Measurements from ENCODE around the gene INSC.

INSC gene

DNA sequence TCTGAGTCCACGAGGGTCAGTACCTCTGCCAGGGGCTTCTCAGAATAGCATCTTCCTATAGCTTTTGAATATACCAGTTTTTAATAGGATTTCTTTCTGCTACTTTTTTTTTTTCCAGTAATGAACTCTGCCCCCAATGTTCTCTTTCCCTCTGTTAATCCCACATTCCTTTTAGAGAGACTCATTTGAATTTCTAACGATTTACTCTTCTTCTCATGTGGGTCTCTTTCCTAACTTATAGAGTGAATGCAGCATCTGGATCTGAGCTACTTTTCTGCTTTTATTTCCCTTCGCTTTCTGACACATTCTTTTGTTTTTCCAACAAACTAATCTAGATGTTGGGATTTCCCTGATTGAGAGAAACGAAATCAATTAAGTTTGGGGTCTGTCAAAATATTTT lies 71.4 kb downstream of the INSC start:
- DNase-seq (ENCODE audit: low spot score) = no peak

DNA sequence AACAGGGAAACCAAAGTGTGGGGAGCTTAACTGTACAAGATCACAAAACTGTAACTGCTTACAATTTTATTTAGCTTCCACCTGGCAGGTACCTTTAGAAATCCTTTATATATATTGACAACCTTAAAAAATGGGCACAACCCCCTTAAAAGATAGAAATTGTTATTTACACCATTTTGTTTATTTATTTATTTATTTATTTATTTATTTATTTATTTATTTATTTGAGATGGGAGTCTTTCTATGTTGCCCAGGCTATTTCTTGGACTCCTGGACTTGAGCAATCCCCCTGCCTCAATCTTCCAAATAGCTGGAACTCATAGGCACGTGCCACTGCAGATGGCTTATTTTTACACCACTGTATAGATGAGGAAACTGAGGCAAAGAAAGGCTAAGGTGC lies 74.5 kb downstream of the INSC start:
- DNase-seq (ENCODE audit: low spot score) = no peak

GRCh38 chr11:15189641-15190365 lies 75.1 kb downstream of the INSC start:
- DNase-seq (ENCODE audit: low spot score) = no peak

DNA sequence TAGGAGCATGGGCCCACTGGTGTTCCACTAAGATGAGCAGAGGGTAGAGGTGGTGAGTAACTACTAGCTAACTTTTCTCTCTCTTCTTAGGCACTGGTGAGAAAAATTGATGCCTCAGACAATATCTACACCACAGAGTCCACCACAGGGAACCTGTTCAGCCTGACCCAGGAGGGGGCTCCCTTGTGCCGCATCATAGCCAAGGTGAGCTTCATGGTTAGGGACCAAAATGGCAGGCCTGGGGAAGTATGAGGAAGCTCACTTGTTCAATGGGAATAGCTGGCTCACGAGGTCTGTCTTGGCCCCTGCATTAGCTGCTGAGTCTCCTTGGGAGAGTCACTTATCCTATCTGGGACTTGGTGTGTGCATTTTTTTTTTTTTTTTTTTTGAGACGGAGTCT lies 75.9 kb downstream of the INSC start:
- DNase-seq (ENCODE audit: low spot score) = no peak

DNA sequence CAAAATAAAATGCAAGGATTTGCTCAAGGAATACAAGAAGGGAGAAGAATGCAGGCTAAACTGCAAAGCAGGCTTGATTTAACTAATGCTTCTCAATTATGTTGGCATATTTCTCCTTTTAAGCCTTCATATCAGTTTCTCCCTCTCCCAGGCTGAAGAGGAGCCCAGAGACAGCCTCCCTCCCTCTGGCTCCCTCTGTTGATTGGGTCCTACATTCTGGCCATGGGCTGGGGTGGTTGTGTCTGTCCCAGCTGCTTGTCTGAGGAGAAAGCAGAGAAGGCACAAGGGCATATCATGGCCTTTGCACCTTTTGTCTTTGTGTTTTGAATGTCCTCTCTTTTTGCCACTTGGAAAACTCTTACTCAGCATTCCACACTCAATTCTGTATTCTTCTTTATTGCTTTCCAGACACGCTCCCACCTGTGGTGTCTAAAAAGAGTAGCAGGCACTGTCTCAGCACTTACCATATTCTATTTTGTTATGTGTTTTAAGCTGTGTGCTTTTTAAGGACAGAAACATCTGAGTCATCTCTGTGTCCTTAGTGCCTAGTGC lies 77.4 kb downstream of the INSC start:
- no peak for DNase-seq (ENCODE audit: low spot score)

DNA sequence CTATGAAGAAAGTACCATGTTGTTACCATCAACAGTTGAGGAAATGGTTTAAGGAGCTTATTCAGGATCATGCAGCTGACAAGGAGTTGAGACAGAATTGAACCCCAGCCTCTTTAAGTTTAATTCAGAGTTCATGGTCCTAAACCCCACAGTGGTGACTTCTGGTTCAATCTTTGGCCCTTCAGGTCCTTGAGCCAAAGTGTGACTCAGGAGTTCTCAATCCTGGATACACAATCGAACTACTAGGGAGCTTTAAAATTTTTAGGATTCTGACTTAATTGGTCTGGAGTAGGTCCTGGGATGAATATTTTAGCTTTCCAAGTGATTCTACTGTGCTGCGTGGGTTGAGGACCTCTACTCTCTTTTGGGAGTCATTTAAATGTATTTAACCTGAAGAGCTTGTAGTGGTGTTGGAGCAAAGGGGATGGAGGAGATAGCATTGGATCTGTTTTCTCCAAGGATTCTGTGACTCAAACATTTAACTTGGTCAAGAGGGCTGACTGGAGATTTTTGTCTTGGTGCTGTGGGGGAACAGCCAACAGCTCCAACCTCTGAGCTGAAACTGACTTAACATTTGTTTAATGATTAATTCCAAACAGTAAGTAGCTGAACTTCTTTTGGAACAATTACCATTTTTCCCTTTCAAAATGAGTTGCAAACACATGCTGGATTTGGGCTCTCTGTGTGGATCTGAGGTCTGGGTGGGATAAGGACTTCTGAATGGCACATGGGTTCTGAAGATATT lies 80.1 kb downstream of the INSC start:
- DNase-seq (ENCODE audit: low spot score) = no peak

DNA sequence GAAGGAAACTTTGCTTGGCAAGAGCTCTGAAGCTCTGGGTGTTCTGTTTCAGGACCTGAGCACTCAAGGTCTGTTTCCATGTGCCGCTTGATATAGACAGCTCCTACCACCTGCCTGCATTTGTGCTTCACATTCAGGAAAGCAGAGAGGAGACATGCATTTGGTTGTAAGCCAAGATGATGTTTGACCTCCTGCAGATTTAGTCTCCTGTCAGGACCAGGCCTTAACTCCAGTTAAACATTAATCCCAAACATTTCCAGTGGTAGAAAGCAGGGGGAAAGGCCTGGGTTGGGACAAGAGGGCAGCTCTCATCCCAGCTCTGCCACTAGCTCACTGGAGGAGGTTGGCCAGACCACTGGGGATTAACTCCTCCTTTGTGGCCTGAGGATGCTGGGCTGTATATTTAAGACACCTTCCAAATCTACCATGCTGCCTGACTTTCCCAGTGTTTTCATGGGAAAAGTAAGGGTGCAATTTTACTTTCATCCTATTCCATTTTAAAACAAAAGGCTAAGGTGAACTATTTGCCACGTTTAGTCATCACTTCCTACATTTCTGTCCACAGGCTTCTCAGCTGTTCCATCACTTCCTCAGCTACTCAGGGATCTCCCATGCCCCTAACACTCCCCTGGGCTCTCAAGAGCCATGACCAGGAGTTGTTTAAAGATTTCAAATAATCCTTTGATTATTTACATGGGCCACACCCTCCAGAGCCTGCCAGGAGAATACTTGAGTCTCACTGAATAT lies 80.9 kb downstream of the INSC start:
- no peak for DNase-seq (ENCODE audit: low spot score)

- DNase-seq (ENCODE audit: low spot score) = no peak
Measured at GRCh38 chr11:15196704-15197103, 82.0 kb downstream of the INSC start.

GRCh38 chr11:15197696-15198095 lies 83.0 kb downstream of the INSC start:
- DNase-seq (ENCODE audit: low spot score) = no peak

DNA sequence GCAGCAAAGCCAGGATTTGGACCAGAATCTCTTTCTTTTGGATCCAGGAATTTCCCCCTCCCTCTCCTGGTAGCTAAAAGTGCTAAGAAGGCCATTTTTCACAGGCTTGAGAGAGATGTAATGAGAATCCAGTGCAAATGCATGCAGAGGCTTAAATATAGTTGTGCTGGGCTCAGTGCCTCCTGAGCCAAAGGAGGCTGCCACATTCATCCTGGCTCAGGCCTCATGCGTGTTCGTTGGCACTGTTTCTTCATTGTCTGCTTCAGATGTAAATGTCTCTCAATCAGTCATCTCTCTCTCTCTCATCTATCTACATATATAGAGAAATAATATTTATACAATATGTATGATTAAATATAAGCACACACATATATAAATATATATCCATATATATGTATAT lies 83.6 kb downstream of the INSC start:
- no peak for DNase-seq (ENCODE audit: low spot score)

- DNase-seq (ENCODE audit: low spot score) = no peak
Measured at GRCh38 chr11:15199693-15200092, 85.0 kb downstream of the INSC start.

- DNase-seq (ENCODE audit: low spot score) = no peak
Measured at GRCh38 chr11:15200696-15201095, 86.0 kb downstream of the INSC start.

DNA sequence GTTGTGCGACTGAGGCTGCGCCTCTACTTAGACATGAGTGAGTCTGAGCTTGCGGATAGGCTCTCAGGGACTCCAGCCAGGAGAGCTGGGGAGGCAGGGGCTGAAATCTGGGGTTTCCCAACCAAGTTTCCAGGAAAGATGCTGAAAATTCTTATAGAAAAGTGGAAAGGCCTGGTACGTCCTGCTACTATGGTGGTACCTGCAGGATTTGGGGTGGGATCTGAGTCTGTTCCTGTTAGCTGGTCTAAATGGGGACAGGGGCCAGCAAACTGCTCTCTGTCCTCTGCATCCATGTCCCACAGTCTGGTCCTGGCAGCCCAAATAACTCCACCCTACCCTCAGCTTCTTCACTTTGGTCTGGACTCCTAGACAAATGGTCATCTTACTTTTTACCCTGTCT lies 86.9 kb downstream of the INSC start:
- no peak for DNase-seq (ENCODE audit: low spot score)

- DNase-seq (ENCODE audit: low spot score) = no peak
Measured at GRCh38 chr11:15202626-15203025, 87.9 kb downstream of the INSC start.

GRCh38 chr11:15204711-15205110 lies 90.0 kb downstream of the INSC start:
- DNase-seq (ENCODE audit: low spot score) = no peak

- DNase-seq (ENCODE audit: low spot score) = no peak
Measured at GRCh38 chr11:15206791-15207190, 92.1 kb downstream of the INSC start.

GRCh38 chr11:15208378-15209222 lies 93.9 kb downstream of the INSC start:
- DNase-seq (ENCODE audit: low spot score) = peak; percentile 62

DNA sequence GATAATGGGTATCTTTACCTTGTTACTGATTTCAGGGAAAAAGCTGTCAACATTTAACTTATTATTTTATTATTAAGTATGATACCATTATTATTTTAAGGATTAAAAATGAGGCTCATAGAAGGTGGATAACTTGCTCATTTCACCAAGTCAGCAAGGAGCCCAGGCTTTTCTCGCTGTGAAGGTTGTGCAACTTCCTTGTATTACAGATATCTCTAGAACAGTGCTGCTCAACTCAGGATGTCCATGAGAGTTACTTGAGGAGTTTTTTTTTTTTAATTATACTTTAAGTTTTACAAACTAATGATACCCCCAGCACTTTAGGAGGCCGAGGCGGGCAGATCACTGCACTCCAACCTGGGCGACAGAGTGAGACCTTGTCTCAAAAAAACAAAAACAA lies 98.2 kb downstream of the INSC start:
- DNase-seq (ENCODE audit: low spot score) = no peak

DNA sequence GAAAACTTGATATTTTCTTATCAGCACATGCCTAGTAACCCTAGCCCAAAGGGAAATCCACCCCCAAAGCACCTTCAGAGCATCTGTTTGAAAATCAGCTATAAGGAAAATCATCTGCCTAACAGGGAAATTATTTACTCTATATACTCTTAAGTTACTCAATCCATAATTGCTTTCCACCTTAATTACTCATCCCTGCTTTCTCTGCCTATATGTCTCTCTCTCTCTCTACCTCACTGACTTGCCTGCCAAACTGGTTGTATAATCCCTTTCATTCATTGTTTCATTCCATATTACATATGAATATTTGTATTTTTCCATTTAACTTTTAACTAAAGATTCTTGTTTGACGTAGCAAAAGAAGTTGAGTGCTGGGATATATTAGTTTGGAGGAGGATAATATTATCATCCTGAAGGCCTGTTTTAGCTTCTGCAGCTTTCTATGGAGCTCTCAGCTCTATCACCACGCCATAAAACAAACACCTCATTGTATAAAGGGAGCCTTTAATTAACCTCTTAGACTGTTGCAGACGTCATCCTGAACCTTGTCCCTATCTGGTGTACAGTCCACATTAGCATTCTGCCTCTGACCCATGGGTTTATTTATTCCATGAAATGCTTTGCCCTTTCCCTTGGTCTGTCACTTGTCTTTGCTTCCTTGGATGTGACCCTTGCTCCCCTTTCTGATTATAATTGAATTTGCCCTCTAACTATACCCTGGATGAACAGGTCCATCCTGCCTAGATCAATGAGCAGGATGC lies 98.9 kb downstream of the INSC start:
- DNase-seq (ENCODE audit: low spot score) = no peak

DNA sequence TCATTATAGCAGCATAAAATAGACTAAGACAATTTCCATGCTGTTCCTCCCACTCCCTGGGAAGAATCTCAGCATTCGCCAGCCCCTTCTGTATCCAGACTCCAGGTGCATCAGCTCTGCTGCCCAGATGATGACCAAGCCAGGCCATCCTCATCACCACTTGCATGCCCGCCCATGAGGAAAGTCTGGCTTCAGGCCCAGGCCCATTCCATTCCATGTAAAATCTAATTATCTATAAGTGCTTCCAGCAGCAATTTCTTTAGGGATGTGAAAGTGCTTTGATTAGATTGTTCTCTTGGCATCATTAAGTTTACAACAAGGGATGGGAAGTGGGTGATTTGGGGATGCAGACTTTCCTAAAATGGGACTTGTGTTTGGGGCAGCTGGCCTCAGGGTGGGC lies 100.3 kb downstream of the INSC start:
- DNase-seq (ENCODE audit: low spot score) = no peak

GRCh38 chr11:15216678-15217077 lies 102.0 kb downstream of the INSC start:
- DNase-seq (ENCODE audit: low spot score) = no peak

Measured in CD4-positive, alpha-beta T cell treated with Interleukin-2 at 100 ng/mL for 4 hours (primary cell).